ENCODE measurements around the gene GP1BB.
"Not testable (repeated sequence)": the region's sequence is repeated elsewhere in the genome, so short reads cannot be mapped to it uniquely, and the experiment has no call there.

Gene GP1BB

DNA sequence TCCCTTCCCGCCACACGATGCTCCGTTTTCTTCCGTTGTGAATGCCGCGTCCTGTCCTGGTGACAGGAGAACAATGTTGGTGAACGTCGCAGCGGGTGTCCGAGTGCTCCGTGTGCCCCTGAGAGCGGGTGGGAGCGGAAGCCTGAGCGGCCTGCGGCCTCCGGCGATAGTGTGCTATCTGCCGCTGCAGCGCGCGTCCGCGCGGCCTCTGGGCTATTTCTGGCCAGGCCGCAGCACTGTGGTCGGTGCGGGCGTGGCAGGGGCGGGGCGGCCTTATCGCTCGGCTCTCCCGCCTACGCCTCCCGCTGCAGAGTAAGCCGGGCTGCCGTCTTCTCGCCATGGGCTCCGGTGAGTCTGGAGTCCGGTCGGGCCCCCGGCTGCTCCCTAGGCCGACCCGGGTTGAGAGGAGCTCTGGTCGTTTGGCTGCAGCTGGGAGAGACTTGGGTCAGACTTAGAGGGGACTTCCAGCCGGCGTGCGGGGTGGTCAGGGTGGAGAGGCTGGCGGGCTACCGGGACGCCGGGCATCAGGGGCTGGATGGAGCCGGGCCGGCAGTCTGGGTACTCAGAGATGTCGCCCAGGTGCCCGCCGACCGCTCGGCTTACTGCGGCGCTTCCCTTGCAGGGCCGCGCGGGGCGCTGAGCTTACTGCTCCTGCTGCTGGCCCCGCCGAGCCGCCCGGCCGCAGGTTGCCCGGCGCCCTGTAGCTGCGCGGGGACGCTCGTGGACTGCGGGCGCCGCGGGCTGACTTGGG is at the start of gene GP1BB:
Gene GP1BB (plus strand): TSS at position 308 of the 751 bp plus-strand sequence. CDS start 31 bp downstream, at position 339.
- no peak for DNase-seq

DNA sequence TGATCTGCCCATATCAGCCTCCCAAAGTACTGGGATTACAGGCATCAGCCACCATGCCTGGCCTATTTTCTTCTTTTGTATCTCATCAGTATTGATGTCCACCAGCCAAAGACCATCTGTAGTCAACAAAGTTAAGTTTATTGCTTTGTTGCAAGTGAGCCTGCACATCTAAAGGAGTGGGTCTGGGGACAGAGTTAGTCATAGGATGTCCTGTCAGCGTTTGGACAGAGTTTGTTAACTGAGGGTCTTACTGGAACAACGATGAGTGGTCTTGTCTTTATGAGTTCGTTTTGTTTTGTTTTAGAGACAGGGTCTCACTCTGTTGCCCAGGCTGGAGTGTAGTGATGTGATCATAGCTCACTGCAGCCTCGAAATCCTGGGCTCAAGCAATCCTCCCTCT is 49.7 kb upstream of the GP1BB start:
- no peak for DNase-seq

DNA sequence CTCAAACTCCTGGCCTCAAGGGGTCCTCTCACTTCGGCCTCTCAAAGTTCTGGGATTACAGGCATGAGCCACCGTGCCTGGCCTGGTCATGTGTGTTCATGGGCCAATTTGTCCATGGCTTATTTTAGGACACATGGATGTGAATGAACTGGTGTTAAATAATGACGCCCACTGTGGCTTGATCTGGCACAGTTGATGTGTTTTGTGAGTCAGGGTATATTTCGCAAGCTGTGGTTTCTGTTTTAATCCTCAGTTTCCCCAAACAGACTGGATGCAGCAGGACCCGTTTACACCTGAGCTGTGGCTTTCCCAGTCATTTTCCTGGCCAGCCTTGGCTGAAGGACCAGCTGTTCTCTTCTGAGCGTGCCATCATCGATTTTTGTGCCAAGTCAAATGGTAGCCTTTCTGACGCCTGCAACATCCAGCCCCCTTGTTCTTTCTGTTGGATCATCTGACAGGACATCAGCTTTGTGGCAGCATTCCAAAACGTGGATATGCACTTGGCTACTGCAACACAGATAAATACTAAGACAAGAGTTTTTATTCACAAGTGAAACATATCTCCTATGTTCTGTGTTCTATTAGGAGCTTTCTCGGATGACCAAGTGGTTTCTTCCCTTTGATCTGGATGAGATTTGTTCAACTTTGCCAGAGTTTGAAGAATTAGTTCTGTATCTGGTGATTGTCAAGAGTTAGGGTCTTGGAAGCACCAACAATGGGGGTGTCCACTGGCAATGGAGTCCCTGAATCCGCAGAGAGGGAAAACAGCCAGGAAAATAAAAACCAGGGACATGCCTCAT is 49.0 kb upstream of the GP1BB start:
- no peak for DNase-seq

DNA sequence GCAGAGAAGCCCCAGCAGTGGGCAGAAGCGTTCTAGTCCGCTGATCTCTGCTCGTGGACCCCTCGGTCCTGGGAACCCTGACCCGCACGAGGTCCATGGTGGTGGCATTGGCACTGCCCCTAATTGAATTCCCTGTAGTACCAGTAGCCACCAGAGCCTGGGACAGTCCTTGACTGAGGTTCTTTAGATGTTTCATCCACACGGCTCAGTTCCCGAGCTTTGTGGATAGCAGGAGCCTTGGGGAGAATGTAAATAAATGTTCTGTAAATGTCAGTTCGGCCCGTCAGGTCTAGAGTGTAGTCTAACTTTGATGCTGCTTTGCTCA is 48.4 kb upstream of the GP1BB start:
- DNase-seq = no peak

DNA sequence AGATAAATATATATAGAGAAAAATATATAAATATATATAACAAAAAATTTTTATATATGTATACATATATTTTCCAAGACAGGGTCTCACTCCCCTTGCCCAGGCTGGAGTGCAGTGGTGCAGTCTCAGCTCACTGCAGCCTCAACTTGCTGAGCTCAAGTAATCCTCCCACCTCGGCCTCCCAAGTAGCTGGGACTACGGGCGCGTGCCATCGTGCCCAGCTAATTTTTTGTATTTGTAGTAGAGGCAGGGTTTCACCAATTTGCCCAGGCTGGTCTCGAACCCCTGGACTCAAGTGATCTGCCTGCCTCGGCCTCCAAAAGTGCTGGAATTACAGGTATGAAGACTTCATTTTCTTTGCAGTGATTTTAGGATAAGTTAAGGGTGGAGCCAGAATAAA is 47.9 kb upstream of the GP1BB start:
- no peak for DNase-seq

DNA sequence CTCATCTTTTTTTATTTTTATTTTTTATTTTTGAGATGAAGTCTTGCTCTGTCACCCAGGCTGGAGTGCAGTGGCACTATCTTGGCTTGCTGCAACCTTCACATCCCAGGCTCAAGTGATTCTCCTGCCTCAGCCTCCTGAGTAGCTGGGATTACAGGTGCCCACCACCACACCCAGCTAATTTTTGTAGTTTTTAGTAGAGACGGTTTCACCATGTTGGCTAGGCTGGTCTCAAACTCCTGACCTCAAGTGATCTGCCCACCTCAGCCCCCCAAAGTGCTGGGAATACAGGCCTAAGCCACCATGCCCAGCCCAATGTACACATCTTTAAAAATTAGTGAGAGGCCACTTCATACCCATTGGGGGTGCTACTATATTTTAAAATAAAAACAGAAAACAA is 46.9 kb upstream of the GP1BB start:
- not testable (repeated sequence) for DNase-seq

DNA sequence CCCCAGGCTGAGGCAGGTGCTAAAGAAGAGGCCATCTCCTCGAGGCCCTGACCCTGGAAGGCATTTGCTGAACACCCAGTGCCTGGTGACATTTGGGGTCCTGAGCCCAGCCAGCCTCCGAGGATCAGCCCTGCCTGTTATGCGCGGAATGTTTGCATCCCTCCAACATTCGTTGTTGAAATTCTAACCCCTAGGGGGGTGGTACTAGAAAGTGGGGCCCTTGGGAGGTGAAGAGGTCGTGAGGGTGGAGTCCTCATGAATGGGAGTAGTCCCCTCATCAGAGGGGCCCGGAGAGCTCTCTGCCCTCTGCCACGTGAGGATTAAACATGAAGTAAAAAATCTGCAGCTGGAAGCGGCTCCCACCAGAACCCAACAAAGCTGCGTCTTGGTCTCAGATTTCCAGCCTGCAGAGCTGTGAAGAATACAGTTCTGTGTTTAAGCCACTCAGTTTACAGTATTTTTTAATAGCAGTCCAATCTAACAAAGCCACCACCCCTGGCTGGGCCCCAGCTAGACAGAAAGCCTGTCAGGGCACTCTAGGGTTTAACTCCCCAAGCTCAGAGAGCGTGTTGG is 44.3 kb upstream of the GP1BB start:
- no peak for DNase-seq

DNA sequence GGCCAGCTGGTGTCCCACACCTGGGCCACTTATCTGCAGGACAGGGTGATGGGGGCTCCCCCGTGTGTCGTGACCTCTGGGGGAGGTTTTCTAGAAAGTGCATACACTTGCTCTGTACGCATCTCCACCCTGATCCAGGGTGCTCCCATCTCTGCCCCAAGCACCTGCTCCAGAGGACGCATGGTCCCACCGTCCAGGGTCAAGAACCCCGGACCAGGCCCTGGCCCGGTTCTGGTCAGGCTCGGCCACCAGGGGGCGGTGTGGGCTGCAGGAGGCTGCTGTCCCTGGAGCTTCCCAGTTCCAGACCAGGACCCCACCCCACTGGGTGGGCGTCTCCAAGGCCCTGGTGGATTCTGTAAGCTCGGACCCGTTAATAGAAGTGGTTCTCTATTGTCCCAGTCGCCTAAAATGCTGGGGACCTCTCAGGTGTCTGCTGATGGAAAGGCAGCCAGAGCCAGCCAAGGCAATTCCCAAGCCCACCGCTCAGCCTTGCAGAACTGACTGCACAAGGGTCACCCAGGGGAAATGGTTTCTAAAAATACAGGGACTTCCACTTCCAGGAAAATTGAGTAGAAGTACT is 43.7 kb upstream of the GP1BB start:
- peak in 1 of 2 experiments; percentile 6 for DNase-seq

DNA sequence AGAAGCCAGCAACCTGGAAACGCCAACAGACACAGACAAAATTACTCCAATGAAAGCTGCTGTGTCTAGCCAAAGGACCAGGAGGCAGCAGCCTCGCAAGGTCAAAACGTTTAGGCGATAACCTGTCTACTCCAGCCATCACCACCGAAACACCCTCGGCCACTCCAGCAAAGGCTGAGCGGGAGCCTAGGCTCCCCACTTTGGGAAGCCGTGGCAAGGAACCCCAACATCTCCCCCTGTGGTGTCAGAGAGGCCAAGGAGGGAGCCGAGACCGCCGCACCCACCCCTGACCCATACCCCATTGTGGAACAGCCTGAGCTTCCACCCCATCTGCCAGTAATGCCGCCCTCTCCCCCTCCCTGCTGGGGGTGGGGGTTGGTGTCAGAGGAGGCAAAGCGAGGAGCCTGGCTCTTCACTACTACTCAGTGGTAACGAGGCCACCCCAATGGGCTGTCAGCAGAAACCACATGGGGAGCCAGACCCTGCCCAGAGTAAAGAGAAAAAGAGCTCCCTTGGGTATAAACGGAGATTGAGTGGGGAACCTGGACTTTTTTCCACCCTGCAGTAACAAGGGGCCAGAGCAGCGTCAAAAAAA is 43.0 kb upstream of the GP1BB start:
- DNase-seq = no peak

DNA sequence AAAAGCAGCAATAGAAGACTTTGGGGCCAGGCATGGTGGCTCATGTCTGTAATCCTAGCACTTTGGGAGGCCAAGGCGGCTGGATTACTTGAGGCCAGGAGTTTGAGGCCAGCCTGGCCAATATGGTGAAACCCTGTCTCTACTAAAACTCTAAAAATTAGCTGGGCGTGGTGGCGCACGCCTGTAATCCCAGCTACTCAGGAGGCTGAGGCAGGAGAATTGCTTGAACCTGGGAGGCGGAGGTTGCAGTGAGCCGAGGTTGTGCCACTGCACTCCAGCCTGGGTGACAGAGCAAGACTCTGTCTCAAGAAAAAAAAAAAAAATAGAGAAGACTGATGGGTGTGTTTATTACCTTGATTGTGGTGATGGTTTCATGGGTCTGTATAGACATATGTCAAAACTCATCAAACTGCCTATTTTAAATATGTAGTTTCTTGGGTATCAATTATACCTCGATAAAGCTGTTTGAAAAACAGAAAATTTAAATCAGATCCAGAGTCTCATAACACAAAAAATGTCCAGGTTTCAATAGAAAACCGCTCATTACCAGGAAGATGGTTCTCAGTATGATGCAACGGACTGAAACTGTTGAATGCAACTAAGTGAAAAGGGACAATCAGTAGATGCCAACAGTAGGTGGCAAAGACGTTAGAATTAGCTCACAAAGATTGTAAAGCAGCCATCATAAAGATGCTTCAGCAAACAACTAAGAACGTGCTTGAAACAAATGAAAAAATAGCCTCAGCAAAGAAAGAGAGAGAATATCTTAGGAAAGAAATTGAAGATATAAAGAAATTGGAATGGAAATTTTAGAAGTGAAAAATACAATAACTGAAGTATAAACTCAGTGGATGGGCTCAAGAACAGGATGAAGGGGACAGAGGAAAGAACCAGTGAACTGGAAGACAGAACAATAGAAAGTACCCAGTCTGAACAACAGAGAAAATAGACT is 42.2 kb upstream of the GP1BB start:
- no peak for DNase-seq

DNA sequence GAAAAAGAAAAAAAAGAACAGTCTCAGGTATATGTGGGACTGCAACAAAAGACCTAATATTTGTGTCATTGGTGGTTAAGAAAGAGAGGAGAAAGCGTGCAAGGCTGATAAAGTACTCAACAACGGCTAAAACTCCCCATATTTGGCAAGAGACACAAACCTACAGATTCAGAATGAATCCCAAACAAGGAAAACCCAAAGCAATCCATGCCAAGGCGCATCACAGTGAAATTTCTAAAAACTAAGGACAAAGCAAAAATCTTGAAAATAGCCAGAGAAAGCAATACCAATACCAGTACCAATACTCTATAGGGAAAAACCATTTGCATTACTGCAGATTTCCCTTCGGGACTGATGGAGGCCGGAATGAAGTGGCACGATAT is 41.5 kb upstream of the GP1BB start:
- DNase-seq = no peak

DNA sequence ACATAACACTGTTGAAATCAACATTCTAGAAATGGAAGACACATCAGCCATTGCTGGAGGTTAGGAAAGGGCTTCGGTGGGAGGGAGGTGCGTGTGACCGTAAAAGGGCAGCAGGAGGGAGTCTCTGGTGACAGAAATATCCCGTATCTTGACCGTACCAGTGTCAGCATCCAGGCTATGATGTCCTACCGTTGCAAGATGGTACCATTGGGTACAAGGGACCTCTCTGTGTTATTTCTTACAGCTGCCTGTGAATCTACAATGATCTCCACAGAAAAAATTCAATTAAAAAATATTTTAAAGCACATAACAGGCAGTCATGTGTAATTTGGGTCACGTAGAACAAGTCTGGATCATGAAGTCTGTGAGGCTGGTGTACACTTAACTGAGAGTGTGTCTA is 36.4 kb upstream of the GP1BB start:
- no peak for DNase-seq

DNA sequence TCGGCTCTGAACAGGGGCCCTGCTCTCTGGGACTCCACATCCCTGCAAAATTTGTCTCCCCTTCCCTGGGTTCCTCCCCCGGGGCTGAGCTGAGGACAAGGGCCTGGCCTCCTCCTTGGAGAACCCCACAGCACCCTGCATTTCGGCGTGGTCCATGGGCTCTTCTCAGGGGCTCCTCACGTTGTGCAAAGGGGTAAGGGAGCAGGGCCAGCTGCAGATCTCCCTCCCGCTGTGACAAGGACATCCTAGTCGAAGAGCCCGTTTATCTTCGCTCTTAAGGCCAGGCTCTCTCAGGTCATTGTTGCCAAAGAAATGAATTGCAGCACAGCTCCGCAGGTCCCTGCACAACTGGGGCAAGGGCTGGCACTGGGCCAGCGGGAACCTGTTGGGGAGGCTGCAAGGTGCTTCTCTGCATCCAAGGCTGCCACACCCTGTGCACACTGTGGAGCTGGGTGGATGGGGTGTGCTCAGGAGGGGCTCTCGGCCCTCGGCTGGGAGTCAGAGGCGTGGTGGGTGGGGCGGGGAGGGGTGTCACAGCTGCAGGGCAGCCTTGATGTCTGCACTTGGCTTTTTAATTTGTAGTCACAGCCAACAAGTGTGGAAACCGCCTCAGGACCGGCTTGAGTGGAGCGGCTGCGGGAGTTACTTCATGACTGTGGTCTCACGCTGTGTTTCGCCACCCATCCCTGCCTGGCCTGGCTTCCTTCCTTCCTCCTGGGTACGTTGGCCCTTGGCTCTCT is 35.6 kb upstream of the GP1BB start:
- DNase-seq = peak; percentile 41 to 61

DNA sequence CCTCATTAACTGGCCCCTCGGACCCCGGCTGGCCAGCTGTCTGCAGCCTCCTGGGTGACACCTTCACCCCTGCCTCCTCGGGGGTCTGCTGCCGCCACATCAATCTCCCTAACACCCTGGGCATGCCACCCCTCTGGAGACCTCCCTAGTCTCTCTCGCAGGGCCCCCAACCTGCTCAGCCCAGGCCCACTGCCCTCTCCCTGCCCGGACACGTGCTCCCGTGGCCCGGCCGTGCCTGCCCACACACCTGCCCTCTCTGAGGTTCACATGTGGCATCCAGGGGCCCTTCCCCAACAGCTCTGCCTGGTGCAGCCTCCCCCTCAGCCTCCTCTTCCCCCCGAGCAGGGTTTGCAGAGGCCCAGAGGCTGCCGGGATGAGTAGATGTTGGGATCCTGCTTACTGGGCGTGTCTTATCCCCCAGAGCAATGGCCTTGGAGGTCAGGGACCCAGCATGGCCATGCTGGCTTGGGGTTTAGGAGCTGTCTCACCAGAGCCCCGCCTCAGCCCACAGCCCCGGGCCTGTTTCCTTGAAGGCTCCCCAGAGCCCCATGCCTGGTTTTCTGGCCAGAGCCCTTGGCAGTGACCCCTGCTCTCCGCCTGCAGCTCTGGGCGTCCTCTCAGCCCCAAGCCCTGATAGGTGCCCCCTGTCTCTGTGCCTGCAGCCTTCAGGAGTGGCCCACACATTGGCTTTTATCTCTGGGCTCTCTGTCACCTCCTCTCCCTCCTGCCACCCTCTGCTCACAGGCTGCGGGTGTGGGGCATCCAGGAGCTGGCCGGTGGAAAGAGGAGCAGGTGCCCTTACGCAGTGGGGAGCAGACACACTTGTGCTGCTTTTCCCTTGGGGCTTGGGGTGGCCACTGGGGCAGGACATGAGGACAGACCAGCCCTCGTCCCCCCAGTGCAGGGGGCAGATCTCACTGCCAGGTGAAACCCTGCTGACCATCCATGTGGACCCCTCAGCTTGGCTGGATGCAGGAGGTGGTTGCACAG is 34.7 kb upstream of the GP1BB start:
- no peak for DNase-seq

DNA sequence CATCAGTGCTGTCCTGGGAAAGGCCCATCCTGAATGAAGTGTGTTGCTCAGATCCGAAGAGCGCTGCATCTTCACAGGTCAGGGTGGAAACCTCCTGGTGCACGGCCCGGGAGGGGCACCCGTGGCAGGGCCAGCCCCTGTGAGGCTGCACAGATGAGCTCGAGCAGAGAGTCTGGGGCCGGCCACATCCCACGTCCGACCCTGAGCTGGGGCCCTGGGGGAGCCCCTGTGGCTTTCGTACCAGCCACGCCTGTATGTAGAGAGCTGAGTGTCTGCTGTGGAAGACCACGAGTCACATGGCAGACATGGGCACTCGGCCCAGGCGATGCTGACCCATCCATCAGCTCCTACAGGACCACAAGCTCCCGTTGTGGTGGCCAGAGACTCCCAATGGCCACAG is 33.9 kb upstream of the GP1BB start:
- no peak for DNase-seq

DNA sequence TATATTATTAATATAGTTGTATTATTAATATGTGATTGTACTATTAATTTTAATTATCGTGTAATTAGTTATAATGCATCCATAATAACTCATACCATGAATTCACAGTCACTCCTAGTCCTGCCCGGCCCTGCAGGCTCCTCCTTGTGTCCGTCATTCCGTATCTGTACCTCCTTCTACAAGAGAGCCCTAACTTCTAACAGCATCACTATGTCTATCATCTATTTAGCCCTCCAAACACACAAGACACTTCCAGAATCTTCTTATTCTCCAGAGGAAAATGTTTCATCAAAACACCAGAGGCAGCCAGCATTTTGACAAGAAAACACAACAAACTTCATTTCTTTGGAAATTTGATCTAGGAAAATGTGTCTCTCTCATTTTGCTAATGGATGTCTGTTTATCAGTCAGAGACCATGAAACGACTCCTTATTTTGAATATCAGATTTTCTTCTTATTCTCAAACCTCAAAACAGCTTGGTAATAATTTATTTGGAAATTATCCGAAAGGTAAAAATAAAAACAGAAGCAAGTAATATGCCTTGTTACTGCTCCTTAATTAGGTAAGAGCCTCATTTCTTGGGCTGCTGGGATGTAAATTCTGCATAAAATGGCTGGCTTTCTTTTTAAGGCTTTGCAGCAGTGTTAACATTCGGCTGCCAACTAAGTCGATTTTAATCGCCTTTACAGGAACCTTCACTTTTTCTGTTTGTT is 32.2 kb upstream of the GP1BB start:
- DNase-seq = no peak

DNA sequence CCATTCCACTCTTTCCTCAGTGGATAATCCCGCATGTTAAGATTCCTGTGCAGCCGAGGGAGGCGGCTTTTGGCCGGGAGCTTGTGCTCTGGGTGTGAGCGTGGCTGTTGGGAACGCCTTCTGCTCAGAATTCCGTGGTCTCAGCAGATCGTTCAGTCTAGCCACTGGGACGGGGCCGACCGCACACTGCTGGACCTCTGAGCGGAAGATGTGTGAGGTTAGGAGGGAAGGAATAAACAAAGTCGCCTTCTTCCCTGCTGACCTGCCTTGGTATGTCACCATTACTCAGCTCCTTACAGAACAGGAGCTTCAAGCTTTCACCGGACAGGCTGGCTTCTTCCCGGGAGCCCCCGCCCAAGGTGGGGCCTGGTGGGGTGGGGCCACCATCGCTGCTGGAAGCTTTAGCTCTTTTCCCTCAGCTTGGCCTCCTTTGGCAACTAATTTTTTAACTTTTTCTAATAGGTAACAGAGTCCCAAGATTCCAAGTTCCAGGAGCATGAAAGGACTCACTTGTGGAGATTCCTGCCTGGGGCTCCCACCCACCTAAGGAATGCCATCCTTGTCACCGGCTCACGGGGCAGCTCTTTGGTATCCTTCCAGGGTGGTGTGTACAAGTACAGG is 31.5 kb upstream of the GP1BB start:
- no peak for DNase-seq

DNA sequence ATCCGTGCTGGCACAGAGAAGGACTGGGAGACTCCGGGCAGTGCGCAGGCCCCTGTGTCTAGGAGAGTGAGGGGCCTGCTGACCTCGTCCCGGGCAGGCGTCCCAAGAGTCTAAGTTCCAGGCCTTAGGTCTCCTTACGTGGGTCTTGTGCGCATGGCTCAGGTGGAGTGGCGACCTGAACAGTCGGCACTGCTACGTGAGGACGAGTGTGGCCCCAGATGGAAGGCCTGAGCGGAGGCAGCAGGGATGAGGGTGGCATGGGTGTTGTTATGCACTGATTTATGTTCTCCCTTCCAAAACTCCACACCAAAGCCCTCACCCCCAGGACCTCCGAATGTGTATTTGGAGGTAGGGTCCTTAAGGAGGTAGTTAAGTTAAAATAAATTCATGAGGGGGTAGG is 29.8 kb upstream of the GP1BB start:
- DNase-seq = no peak

Data from NCI-H187 (cell line).